WERI-Rb-1 (cell line): ENCODE results near the gene TBPL2.
"Not testable (repeated sequence)": the region's sequence is repeated elsewhere in the genome, so short reads cannot be mapped to it uniquely, and the experiment has no call there.

Experiments
- DNase-seq: peaks from one replicate; pipeline ENCODE4 v3.0.0-alpha.2; 2020
- H3K27ac ChIP-seq: fragments of 250-450 bp; sonication (Bioruptor Pico); 2 replicates; pipeline ENCODE4 v1.5.1; 2020; ENCODE audit warnings: mild to moderate bottlenecking, moderate library complexity
- H3K27me3 ChIP-seq: fragments of 250-450 bp; sonication (Bioruptor Pico); 2 replicates; pipeline ENCODE4 v1.5.1; 2021; ENCODE audit warnings: mild to moderate bottlenecking, low read depth, moderate library complexity; ENCODE audit not compliant: insufficient read depth, severe bottlenecking
- H3K36me3 ChIP-seq: fragments of 250-450 bp; sonication (Bioruptor Pico); 2 replicates; pipeline ENCODE4 v1.5.1; 2020; ENCODE audit warnings: mild to moderate bottlenecking, moderate library complexity
- H3K4me3 ChIP-seq: 2 replicates; pipeline ENCODE4 v1.5.1; 2011; ENCODE audit warnings: low read depth, mild to moderate bottlenecking, control low read depth, low read length
- H3K9me3 ChIP-seq: fragments of 250-450 bp; sonication (Bioruptor Pico); 2 replicates; pipeline ENCODE4 v1.5.1; 2021; ENCODE audit warnings: mild to moderate bottlenecking, moderate library complexity; ENCODE audit not compliant: severe bottlenecking
- CTCF ChIP-seq: IDR thresholded peaks from 2 replicates; pipeline ENCODE4 v1.5.1; 2011; ENCODE audit warnings: low read depth, mild to moderate bottlenecking, control low read depth, inconsistent platforms, low read length

Gene TBPL2

DNA sequence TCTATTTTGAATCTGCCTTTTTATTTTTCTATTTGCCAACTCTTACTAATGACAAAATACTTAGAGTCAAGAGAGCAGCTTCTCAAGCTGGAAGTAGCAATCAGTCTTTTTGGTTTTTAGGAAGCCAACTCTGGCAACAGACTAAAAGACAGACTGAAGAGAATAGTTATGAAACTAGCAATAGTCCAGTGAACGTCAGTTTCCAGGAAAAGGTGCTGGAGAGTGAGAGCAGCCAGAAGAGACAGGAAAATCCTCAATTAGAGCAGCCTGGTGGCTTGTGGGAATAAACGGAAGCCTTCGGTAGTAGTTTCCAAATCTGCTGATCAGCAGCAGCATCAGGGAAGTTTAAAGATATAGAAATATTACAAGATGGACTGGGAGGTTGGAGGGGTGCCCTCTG lies 55.9 kb downstream of the TBPL2 start:
- Histone ChIP-seq H3K27ac (no peak overlapping the region), H3K36me3 (peaks cover 24% of the 10 kb centered on the region)
- no peak for TF ChIP-seq CTCF

DNA sequence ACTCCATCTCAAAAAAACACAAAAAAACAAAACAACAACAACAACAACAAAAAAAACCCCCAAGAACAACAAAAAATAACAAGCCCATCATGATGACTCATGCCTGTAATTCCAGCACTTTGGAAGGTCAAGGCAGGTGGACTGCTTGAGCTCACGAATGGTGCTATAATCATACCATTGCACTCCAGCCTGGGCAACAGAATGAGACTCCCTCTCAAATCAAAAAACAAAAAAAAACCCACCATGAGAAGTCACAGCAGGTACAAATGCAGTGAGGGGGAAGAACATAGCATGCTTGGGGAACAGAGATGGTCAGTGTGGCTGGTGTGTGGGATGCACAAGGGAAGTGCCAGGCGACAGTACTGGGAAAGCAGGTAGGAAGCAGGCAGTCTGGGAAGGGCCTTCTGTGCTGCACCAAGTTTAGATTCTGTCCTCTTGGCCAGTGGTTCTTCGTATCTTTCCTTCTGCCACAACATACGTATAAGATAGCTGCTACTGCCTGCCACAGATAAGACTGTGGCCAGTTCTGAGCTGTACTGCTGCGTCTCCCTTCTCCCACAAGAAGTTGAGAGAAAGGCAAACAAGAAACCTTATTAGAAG lies 56.8 kb downstream of the TBPL2 start:
- Histone ChIP-seq H3K27me3 (no peaks in the 10 kb centered on the region), H3K27ac (no peak overlapping the region), H3K36me3 (peaks cover 20% of the 10 kb centered on the region), H3K4me3 (no peak overlapping the region), H3K9me3 (no peaks in the 10 kb centered on the region)
- no peak for DNase-seq
- TF ChIP-seq CTCF = no peak

More for the DNA sequence above, 55.9 kb downstream of the TBPL2 start:
- DNase-seq = no peak
- Histone ChIP-seq H3K4me3 (no peak overlapping the region), H3K9me3 (no peaks in the 10 kb centered on the region), H3K27me3 (no peaks in the 10 kb centered on the region)

DNA sequence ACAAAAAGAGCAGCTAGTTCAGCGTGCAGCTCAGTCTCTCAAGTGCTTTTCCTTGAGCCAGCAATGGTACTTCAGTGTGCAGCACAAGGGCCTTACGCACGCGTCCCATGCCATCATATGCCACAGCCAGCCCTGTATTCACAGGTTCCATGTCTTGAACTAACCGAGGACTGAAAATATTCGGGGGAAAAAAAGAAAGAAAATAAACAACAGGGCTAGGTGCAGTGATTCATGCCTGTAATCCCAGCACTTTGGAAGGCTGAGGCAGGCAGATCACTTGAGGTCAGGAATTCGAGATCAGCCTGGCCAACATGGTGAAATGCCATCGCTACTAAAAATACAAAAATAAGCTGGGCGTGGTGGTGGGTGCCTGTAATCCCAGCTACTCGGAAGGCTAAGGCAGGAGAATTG lies 57.4 kb downstream of the TBPL2 start:
- H3K36me3 ChIP-seq = peaks cover 23% of the 10 kb centered on the region
- not testable (repeated sequence) for DNase-seq, H3K27me3 ChIP-seq, H3K27ac ChIP-seq, H3K9me3 ChIP-seq, H3K4me3 ChIP-seq

DNA sequence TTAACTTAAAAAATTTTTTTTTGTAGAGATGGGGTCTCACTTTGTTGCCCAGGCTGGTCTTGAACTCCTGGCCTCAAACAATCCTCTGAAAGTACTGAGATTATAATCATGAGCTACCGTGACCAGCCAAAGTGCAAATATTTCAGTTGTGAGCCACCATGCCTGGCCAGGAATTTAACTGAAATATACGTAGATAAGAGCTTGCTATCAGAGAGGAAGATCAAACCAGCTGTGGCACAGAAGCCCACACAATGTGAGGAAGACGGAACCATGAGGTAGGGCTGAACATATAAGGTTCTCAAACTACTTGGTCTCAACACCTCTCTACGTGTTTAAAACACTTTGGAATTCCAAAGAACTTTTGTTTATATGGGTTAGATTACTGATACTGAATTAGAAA lies 57.9 kb downstream of the TBPL2 start:
- peaks cover 25% of the 10 kb centered on the region for H3K36me3 ChIP-seq
- no peaks in the 10 kb centered on the region for H3K9me3 ChIP-seq
- no peak overlapping the region for H3K27ac ChIP-seq
- no peak for DNase-seq
- H3K4me3 ChIP-seq = no peak overlapping the region
- TF ChIP-seq CTCF = no peak
- H3K27me3 ChIP-seq = no peaks in the 10 kb centered on the region

- no peak for TF ChIP-seq CTCF
- DNase-seq = no peak
- peaks cover 31% of the 10 kb centered on the region for H3K36me3 ChIP-seq
These were observed 58.9 kb downstream of the TBPL2 start for GRCh38 chr14:55381561-55381960.

GRCh38 chr14:55381040-55381439 lies 59.4 kb downstream of the TBPL2 start:
- Histone ChIP-seq H3K4me3 (no peak overlapping the region), H3K36me3 (peaks cover 31% of the 10 kb centered on the region), H3K9me3 (no peaks in the 10 kb centered on the region), H3K27me3 (no peaks in the 10 kb centered on the region), H3K27ac (no peak overlapping the region)
- DNase-seq = no peak
- TF ChIP-seq CTCF = no peak

More at GRCh38 chr14:55381561-55381960, 58.9 kb downstream of the TBPL2 start:
- no peaks in the 10 kb centered on the region for H3K27me3 ChIP-seq
- no peaks in the 10 kb centered on the region for H3K9me3 ChIP-seq
- H3K27ac ChIP-seq = no peak overlapping the region
- H3K4me3 ChIP-seq = no peak overlapping the region
